H1 (cell line): ENCODE results near the gene PARS2. TPM values are rescaled to one million over a fixed set of nuclear protein-coding genes. Genes with fewer than 3 reads are reported as not detected.

Experiments
- CTCF ChIA-PET: fragments of 300-600 bp; sonication (Branson Sonifier 250); formaldehyde crosslinking; loops from one replicate; lab custom pipeline; 2021; ENCODE audit not compliant: partially characterized antibody; lab: Charles Lee
- POLR2A ChIA-PET: fragments of 300-600 bp; sonication (Branson Sonifier 250); formaldehyde crosslinking; loops from one replicate; lab custom pipeline; 2021; ENCODE audit warnings: inconsistent platforms; ENCODE audit not compliant: partially characterized antibody; lab: Charles Lee
- DNase-seq, 2 experiments: peaks; one replicate each; pipeline versions ENCODE4 v3.0.0 to v3.0.0-alpha.2; 2010 to 2022; ENCODE audit warnings: low spot score in 2 of 2, low read depth in 1 of 2, mixed read lengths in 1 of 2
- FAIRE-seq: peaks from 2 replicates; lab custom pipeline; 2011; peaks lifted over from hg19 to GRCh38; lab: Jason Lieb, UNC
- H2AFZ ChIP-seq: 2 replicates; pipeline ENCODE4 v1.8.1; 2012; ENCODE audit warnings: low read length, inconsistent platforms
- H2AK5ac ChIP-seq: 2 replicates; pipeline ENCODE4 v1.6.1; 2013; ENCODE audit warnings: low read depth, low read length
- H2BK120ac ChIP-seq: replicated peaks from 2 replicates; pipeline ENCODE3; 2013; ENCODE audit warnings: low read depth, low read length, inconsistent platforms
- H2BK12ac ChIP-seq: 2 replicates; pipeline ENCODE4 v1.6.1; 2013; ENCODE audit warnings: low read depth, low read length
- H2BK15ac ChIP-seq: 2 replicates; pipeline ENCODE4 v1.6.1; 2013; ENCODE audit warnings: low read length
- H2BK20ac ChIP-seq: 2 replicates; pipeline ENCODE4 v1.6.1; 2013; ENCODE audit warnings: low read length
- H2BK5ac ChIP-seq: 2 replicates; pipeline ENCODE4 v1.6.1; 2013; ENCODE audit warnings: low read depth, low read length
- H3K14ac ChIP-seq: 2 replicates; pipeline ENCODE4 v1.6.1; 2013; ENCODE audit warnings: inconsistent platforms; ENCODE audit not compliant: insufficient read length
- H3K18ac ChIP-seq: 2 replicates; pipeline ENCODE4 v1.6.1; 2013; ENCODE audit warnings: low read length; ENCODE audit errors: extremely low read depth
- H3K23ac ChIP-seq: 2 replicates; pipeline ENCODE4 v1.6.1; 2013; ENCODE audit warnings: inconsistent platforms; ENCODE audit not compliant: insufficient read length
- H3K23me2 ChIP-seq: 2 replicates; pipeline ENCODE4 v1.6.1; 2013; ENCODE audit warnings: low read depth, low read length
- H3K27ac ChIP-seq: 2 replicates; pipeline ENCODE4 v1.6.1; 2011; ENCODE audit warnings: low read depth, low read length, inconsistent platforms
- H3K27me3 ChIP-seq, 4 experiments: replicated peaks in 1 of 4; 1 replicate in 1 of 4; 2 replicates in 3 of 4; pipeline versions ENCODE4 v1.6.1 to v1.8.1; 2011 to 2013; ENCODE audit warnings: low read length in 3 of 4, mild to moderate bottlenecking in 3 of 4, inconsistent platforms in 2 of 4, mixed read lengths in 2 of 4, moderate library complexity in 1 of 4; ENCODE audit not compliant: control insufficient read depth in 3 of 4, insufficient read depth in 3 of 4; ENCODE audit errors: extremely low read depth in 1 of 4
- H3K36me3 ChIP-seq, 4 experiments: 2 replicates each; pipeline versions ENCODE4 v1.6.1 to v1.8.1; 2011 to 2013; ENCODE audit warnings: mild to moderate bottlenecking in 4 of 4, low read length in 3 of 4, moderate library complexity in 2 of 4, control low read depth in 1 of 4, inconsistent platforms in 1 of 4; ENCODE audit not compliant: insufficient read depth in 4 of 4, control insufficient read depth in 2 of 4
- H3K4ac ChIP-seq: replicated peaks from 2 replicates; pipeline ENCODE3; 2013; ENCODE audit warnings: low read length, low read depth, mixed read lengths, inconsistent platforms; ENCODE audit not compliant: insufficient read length
- H3K4me1 ChIP-seq, 4 experiments: replicated peaks in 1 of 4; 1 replicate in 1 of 4; 2 replicates in 3 of 4; pipeline versions ENCODE4 v1.6.1 to v1.8.1; 2011 to 2013; ENCODE audit warnings: low read length in 3 of 4, inconsistent platforms in 2 of 4, mixed read lengths in 1 of 4; ENCODE audit not compliant: insufficient read depth in 4 of 4, control insufficient read depth in 3 of 4
- H3K4me2 ChIP-seq, 2 experiments: 2 replicates each; pipeline versions ENCODE4 v1.6.1 to v1.8.1; 2011 to 2013; ENCODE audit warnings: low read depth in 2 of 2, low read length in 2 of 2, control low read depth in 1 of 2, inconsistent platforms in 1 of 2, mild to moderate bottlenecking in 1 of 2; ENCODE audit not compliant: insufficient read depth in 1 of 2
- H3K4me3 ChIP-seq, 4 experiments: fragments of 200-600, 300-600 bp in 1 of 4; sonication (generic), shearing (Covaris generic), sonication (Bioruptor Twin) in 1 of 4; 2 replicates each; pipeline versions ENCODE4 v1.5.1 to v1.8.1; 2011 to 2016; ENCODE audit warnings: low read length in 4 of 4, low read depth in 3 of 4, control low read depth in 2 of 4, inconsistent platforms in 2 of 4, mild to moderate bottlenecking in 2 of 4, mixed read lengths in 1 of 4, moderate library complexity in 1 of 4; ENCODE audit not compliant: insufficient read depth in 2 of 4; ENCODE audit errors: extremely low read depth in 1 of 4
- H3K56ac ChIP-seq: replicated peaks from 2 replicates; pipeline ENCODE3; 2013; ENCODE audit warnings: low read depth, mild to moderate bottlenecking, mixed read lengths, low read length, inconsistent platforms; ENCODE audit not compliant: insufficient read length
- H3K79me1 ChIP-seq: 2 replicates; pipeline ENCODE4 v1.6.1; 2013; ENCODE audit warnings: low read depth, low read length, control low read depth
- H3K79me2 ChIP-seq, 2 experiments: 2 replicates each; pipeline versions ENCODE4 v1.6.1 to v1.8.1; 2012 to 2013; ENCODE audit warnings: low read length in 2 of 2, mild to moderate bottlenecking in 2 of 2, inconsistent platforms in 1 of 2; ENCODE audit not compliant: insufficient read depth in 2 of 2, control insufficient read depth in 1 of 2
- H3K9ac ChIP-seq, 4 experiments: replicated peaks in 1 of 4; 1 replicate in 1 of 4; 2 replicates in 3 of 4; pipeline versions ENCODE4 v1.6.1 to v1.8.1; 2011 to 2013; ENCODE audit warnings: low read depth in 3 of 4, low read length in 3 of 4, control low read depth in 2 of 4, mild to moderate bottlenecking in 2 of 4, moderate library complexity in 2 of 4, inconsistent platforms in 1 of 4; ENCODE audit errors: extremely low read depth in 1 of 4
- H3K9me3 ChIP-seq, 2 experiments: 2 replicates each; pipeline versions ENCODE4 v1.6.1 to v1.8.1; 2012 to 2013; ENCODE audit warnings: mild to moderate bottlenecking in 2 of 2, moderate library complexity in 2 of 2, control low read depth in 1 of 2, inconsistent platforms in 1 of 2, low read depth in 1 of 2, low read length in 1 of 2, mixed read lengths in 1 of 2; ENCODE audit not compliant: insufficient read depth in 2 of 2
- H4K20me1 ChIP-seq, 2 experiments: replicated peaks in 1 of 2; 2 replicates each; pipeline versions ENCODE3 to v1.8.1; 2011 to 2013; ENCODE audit warnings: inconsistent platforms in 2 of 2, low read length in 2 of 2, mild to moderate bottlenecking in 1 of 2; ENCODE audit not compliant: insufficient read depth in 2 of 2, control insufficient read depth in 1 of 2
- H4K5ac ChIP-seq: 2 replicates; pipeline ENCODE4 v1.6.1; 2013; ENCODE audit warnings: low read length, low read depth, mixed read lengths, inconsistent platforms; ENCODE audit not compliant: insufficient read length
- H4K8ac ChIP-seq: 2 replicates; pipeline ENCODE4 v1.8.0; 2013; ENCODE audit warnings: mild to moderate bottlenecking, moderate library complexity, low read length, inconsistent platforms; ENCODE audit not compliant: insufficient read depth; ENCODE audit errors: extremely low read depth
- H4K91ac ChIP-seq: replicated peaks from 2 replicates; pipeline ENCODE3; 2013; ENCODE audit warnings: low read length, mixed read lengths, inconsistent platforms; ENCODE audit not compliant: insufficient read length
- ASH2L ChIP-seq: fragments of 200-600, 300-600 bp; sonication (generic); IDR thresholded peaks from one replicate; pipeline ENCODE4 v1.7.1; 2017; ENCODE audit warnings: low read length
- CTBP2 ChIP-seq: IDR thresholded peaks from 2 replicates; pipeline ENCODE4 v1.7.0; 2011; ENCODE audit warnings: borderline replicate concordance, mild to moderate bottlenecking, moderate library complexity, mixed read lengths, low read length; ENCODE audit not compliant: insufficient read depth, insufficient read length
- EZH2 ChIP-seq: fragments of 200-600 bp; sonication (generic); IDR thresholded peaks from 2 replicates; pipeline ENCODE4 v1.7.1; 2012; ENCODE audit warnings: low read depth, mild to moderate bottlenecking, moderate library complexity, low read length, inconsistent platforms; ENCODE audit not compliant: severe bottlenecking
- KDM5A ChIP-seq: fragments of 200-600 bp; IDR thresholded peaks from 2 replicates; pipeline ENCODE4 v1.7.1; 2012; ENCODE audit warnings: mild to moderate bottlenecking, low read length, inconsistent platforms, mixed read lengths
- NANOG ChIP-seq: IDR thresholded peaks from 2 replicates; pipeline ENCODE4 v1.6.1; 2011; ENCODE audit warnings: low read length, low read depth, mild to moderate bottlenecking, inconsistent platforms; ENCODE audit not compliant: insufficient read depth, poor library complexity, severe bottlenecking
- NRF1 ChIP-seq: IDR thresholded peaks from 2 replicates; pipeline ENCODE4 v1.6.1; 2011; ENCODE audit warnings: mild to moderate bottlenecking, low read depth, low read length, improper control_type of control experiment
- RBBP5 ChIP-seq: IDR thresholded peaks from 2 replicates; pipeline ENCODE4 v1.7.1; 2012; ENCODE audit warnings: low read depth, mild to moderate bottlenecking, inconsistent platforms, low read length, moderate library complexity, borderline replicate concordance
- RXRA ChIP-seq: IDR thresholded peaks from 2 replicates; pipeline ENCODE4 v1.6.1; 2011; ENCODE audit warnings: low read depth, mild to moderate bottlenecking, low read length, moderate library complexity; ENCODE audit not compliant: insufficient read depth
- SIX5 ChIP-seq: IDR thresholded peaks from 2 replicates; pipeline ENCODE4 v1.6.1; 2011; ENCODE audit warnings: mild to moderate bottlenecking, low read depth, low read length
- TBP ChIP-seq: IDR thresholded peaks from 2 replicates; pipeline ENCODE4 v1.6.1; 2011; ENCODE audit warnings: low read depth, low read length, improper control_type of control experiment
- TCF12 ChIP-seq: IDR thresholded peaks from 2 replicates; pipeline ENCODE4 v1.6.1; 2011; ENCODE audit warnings: low read depth, mild to moderate bottlenecking, low read length
- WGBS, 2 experiments: shearing (Covaris generic) in 1 of 2; methylation state at CpG; one replicate each; pipeline versions ENCODE4 v1.1.6 to v1.1.7; 2013 to 2015; ENCODE audit warnings: low lambda C conversion rate in 2 of 2, mixed read lengths in 2 of 2, inconsistent platforms in 1 of 2, low coverage in 1 of 2, missing lambda C conversion rate in 1 of 2; ENCODE audit not compliant: insufficient replicate concordance in 2 of 2, insufficient coverage in 1 of 2, insufficient read length in 1 of 2; ENCODE audit errors: extremely low coverage in 1 of 2, missing lambda C conversion rate in 1 of 2; 5-methylcytosine and 5-hydroxymethylcytosine counted together
- polyA plus RNA-seq, 7 experiments: library from polyadenylated mRNA; depleted of rRNA in 3 of 7; stranded (reverse) in 5 of 7; unstranded in 2 of 7; fragments of >200 nt in 5 of 7; fragments of 200-250 nt in 2 of 7; gene quantifications; 1 replicate in 5 of 7; 2 replicates in 1 of 7; 4 replicates in 1 of 7; pipeline versions ENCODE4 v1.2.1 to v1.2.3, GENCODE V29; 2011 to 2013; ENCODE audit warnings: missing spikeins in 2 of 7, mixed read lengths in 2 of 7
- total RNA-seq: library from RNA; stranded (reverse); fragmentation: NEBNext Ultra II Directional; extraction: Animal tissue kit (Norgen Biotek cat#: 25700); gene quantifications from 2 replicates; pipeline ENCODE4 v1.2.1, GENCODE V29; 2021
- TF ChIP-seq, protein P1 (sequence below): IDR thresholded peaks from 2 replicates; pipeline ENCODE4 v1.6.1; 2011; ENCODE audit warnings: low read length, improper control_type of control experiment

Gene PARS2
- total and polyA plus RNA-seq, 2 of the 8 experiments (the other 6 are each of a cell fraction or from before 2014, with no cell fraction given): 8.9 to 10.0 TPM

DNA sequence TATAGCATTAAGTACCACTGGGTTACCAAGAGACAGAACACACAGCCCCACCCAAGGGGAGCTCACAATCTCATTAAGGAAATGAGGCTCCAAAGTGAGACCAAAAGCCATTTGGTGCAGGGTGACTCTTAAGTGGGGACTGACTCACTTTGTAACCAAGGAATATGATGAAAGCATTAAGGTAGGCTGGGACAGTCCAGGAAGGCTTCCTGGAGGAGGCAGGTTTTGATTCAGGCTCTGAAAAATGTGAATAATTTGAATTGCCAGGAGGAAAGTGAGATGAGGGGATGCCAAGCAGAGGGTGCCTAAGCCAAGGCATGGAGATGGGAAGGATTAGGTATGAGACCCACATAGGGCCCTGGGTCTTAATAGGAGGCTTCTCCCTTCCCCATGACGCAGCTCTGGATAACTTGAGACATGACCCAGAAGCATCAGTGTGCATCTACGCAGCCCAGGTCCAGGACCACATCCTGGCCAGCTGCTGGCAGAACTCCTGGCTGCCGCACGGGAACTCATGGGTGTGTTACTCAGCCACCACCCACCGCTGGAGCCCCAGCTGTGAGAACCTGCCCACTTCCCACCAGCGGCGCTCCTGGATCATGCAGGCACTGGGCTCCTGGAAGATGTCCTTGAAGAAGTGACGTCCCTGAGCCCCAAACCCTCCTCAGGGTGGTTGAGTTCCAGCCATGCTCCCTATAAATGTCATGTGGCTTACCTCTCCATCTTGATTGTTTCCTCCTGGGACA, 54.6 kb downstream of the PARS2 start:
- Histone ChIP-seq H2AFZ (no peak overlapping the region), H2BK5ac (no peak overlapping the region), H3K9me3 (no peaks in the 10 kb centered on the region), H3K27ac (no peak overlapping the region), H3K79me1 (no peaks in the 10 kb centered on the region), H3K4me3 (no peak overlapping the region), H3K14ac (no peak overlapping the region), H3K18ac (no peak overlapping the region), H3K56ac (no peak overlapping the region), H3K4ac (no peak overlapping the region), H4K91ac (no peak overlapping the region), H4K8ac (no peak overlapping the region), H2BK15ac (no peak overlapping the region), H3K79me2 (no peaks in the 10 kb centered on the region), H3K4me1 (no peaks in the 10 kb centered on the region), H2AK5ac (no peak overlapping the region), H2BK120ac (no peak overlapping the region), H3K4me2 (no peak overlapping the region), H4K20me1 (no peaks in the 10 kb centered on the region), H3K23me2 (no peaks in the 10 kb centered on the region; the same call in 1 of the 2 replicates), H4K5ac (no peak overlapping the region), H3K9ac (no peak overlapping the region), H3K36me3 (no peaks in the 10 kb centered on the region), H3K27me3 (peaks cover 0 to 9% (median 4%) of the 10 kb centered on the region in 4 experiments; a peak in 4 of 7 replicates), H2BK12ac (no peak overlapping the region), H2BK20ac (no peak overlapping the region), H3K23ac (no peak overlapping the region)
- no peak for FAIRE-seq
- POLR2A ChIA-PET: no interaction called here
- CTCF ChIA-PET: interaction anchor here (1.8 kb wide), 1 partner anchor 17 kb away, joined by 6 read pairs; no protein-coding TSS in a partner anchor
- WGBS, 2 experiments: 92% methylated on average over 8 of the region's 8 CpGs; no CpG with 5 or more reads in 1 of the 2 experiments
- DNase-seq: no peak
- TF ChIP-seq TCF12: no peak
- no peak for TF ChIP-seq TBP
- TF ChIP-seq, protein P1, sequence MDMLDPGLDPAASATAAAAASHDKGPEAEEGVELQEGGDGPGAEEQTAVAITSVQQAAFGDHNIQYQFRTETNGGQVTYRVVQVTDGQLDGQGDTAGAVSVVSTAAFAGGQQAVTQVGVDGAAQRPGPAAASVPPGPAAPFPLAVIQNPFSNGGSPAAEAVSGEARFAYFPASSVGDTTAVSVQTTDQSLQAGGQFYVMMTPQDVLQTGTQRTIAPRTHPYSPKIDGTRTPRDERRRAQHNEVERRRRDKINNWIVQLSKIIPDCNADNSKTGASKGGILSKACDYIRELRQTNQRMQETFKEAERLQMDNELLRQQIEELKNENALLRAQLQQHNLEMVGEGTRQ: no peak
- TF ChIP-seq RXRA: no peak
- TF ChIP-seq NANOG: no peak
- no peak for TF ChIP-seq EZH2
- no peak for TF ChIP-seq RBBP5
- TF ChIP-seq ASH2L: no peak
- TF ChIP-seq KDM5A: no peak
- no peak for TF ChIP-seq NRF1
- TF ChIP-seq CTBP2: no peak
- no peak for TF ChIP-seq SIX5
